HL-60 (cell line): ENCODE data around the gene ERC2.

Experiments used
- DNase-seq, 2 experiments: peaks; one replicate each; pipeline ENCODE4 v3.0.0-alpha.2; 2010 to 2020; ENCODE audit warnings: low read depth in 1 of 2, low spot score in 1 of 2
- H3K27ac ChIP-seq: fragments of 250-450 bp; sonication (Bioruptor Pico); replicated peaks from 2 replicates; pipeline ENCODE4 v1.5.1; 2020; ENCODE audit warnings: mild to moderate bottlenecking, moderate library complexity
- H3K27me3 ChIP-seq: fragments of 250-450 bp; sonication (Bioruptor Pico); 2 replicates; pipeline ENCODE4 v1.5.1; 2021; ENCODE audit warnings: mild to moderate bottlenecking, moderate library complexity; ENCODE audit not compliant: insufficient read depth, poor library complexity, severe bottlenecking
- H3K4me3 ChIP-seq: replicated peaks from 2 replicates; pipeline ENCODE4 v1.5.1; 2011; ENCODE audit warnings: mild to moderate bottlenecking, control low read depth, low read length; ENCODE audit not compliant: insufficient read depth
- CTCF ChIP-seq: IDR thresholded peaks from one replicate; pipeline ENCODE4 v1.5.1; 2011; ENCODE audit warnings: low read length, control low read depth, inconsistent platforms; ENCODE audit not compliant: insufficient read depth
- GABPA ChIP-seq: IDR thresholded peaks from 2 replicates; pipeline ENCODE4 v1.6.1; 2012; ENCODE audit warnings: low read depth
- POLR2AphosphoS5 ChIP-seq: IDR thresholded peaks from 2 replicates; pipeline ENCODE4 v1.6.1; 2012; ENCODE audit warnings: low read depth
- SPI1 ChIP-seq: IDR thresholded peaks from 2 replicates; pipeline ENCODE4 v1.6.1; 2012; ENCODE audit warnings: low read depth, mild to moderate bottlenecking, borderline replicate concordance
- TF ChIP-seq, protein P1 (sequence below): IDR thresholded peaks from 2 replicates; pipeline ENCODE4 v1.6.1; 2012; ENCODE audit warnings: low read depth; ENCODE audit not compliant: insufficient replicate concordance

The ERC2 gene

GRCh38 chr3:56302417-56302816, 165.8 kb downstream of the ERC2 start:
- H3K4me3 ChIP-seq = no peak overlapping the region
- DNase-seq = no peak
- H3K27ac ChIP-seq = no peak overlapping the region
- TF ChIP-seq POLR2AphosphoS5 (no peak), CTCF (no peak), SPI1 (no peak), GABPA (no peak)
- TF ChIP-seq, protein P1, sequence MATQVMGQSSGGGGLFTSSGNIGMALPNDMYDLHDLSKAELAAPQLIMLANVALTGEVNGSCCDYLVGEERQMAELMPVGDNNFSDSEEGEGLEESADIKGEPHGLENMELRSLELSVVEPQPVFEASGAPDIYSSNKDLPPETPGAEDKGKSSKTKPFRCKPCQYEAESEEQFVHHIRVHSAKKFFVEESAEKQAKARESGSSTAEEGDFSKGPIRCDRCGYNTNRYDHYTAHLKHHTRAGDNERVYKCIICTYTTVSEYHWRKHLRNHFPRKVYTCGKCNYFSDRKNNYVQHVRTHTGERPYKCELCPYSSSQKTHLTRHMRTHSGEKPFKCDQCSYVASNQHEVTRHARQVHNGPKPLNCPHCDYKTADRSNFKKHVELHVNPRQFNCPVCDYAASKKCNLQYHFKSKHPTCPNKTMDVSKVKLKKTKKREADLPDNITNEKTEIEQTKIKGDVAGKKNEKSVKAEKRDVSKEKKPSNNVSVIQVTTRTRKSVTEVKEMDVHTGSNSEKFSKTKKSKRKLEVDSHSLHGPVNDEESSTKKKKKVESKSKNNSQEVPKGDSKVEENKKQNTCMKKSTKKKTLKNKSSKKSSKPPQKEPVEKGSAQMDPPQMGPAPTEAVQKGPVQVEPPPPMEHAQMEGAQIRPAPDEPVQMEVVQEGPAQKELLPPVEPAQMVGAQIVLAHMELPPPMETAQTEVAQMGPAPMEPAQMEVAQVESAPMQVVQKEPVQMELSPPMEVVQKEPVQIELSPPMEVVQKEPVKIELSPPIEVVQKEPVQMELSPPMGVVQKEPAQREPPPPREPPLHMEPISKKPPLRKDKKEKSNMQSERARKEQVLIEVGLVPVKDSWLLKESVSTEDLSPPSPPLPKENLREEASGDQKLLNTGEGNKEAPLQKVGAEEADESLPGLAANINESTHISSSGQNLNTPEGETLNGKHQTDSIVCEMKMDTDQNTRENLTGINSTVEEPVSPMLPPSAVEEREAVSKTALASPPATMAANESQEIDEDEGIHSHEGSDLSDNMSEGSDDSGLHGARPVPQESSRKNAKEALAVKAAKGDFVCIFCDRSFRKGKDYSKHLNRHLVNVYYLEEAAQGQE = no peak
- no peaks in the 10 kb centered on the region for H3K27me3 ChIP-seq

DNA sequence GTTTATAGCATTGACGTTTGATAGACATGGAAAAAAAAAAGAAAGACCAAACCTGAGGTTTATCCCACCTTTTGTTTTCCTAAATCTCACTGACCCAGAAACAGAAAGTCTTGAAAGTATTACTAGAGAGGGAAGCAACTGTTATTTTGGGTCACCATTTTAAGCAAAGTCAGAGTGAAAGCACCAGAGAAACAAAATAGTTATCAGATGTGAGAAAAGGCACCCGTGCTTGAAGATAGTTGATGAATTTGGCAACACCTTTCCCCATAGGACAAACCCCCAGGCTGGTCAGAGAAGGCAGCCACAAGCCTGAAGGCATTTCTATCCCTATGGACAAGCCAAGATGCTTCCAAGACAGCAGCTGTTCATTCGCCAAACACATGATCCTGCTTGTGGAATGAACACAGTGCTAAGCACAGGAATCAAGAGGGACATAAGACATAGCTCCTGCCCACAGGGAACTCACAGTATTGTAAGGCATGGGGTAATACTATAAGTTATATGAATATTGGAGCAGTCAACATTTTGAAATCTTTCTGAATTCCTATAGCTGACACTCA, 170.9 kb downstream of the ERC2 start:
- no peak overlapping the region for H3K27ac ChIP-seq
- H3K4me3 ChIP-seq = no peak overlapping the region
- DNase-seq = no peak
- no peaks in the 10 kb centered on the region for H3K27me3 ChIP-seq
- TF ChIP-seq SPI1 (no peak), POLR2AphosphoS5 (no peak)
- TF ChIP-seq, protein P1 = no peak

GRCh38 chr3:56296361-56296760, 171.9 kb downstream of the ERC2 start:
- DNase-seq = no peak
- Histone ChIP-seq H3K27me3 (no peaks in the 10 kb centered on the region), H3K4me3 (no peak overlapping the region), H3K27ac (no peak overlapping the region)
- no peak for TF ChIP-seq GABPA

DNA sequence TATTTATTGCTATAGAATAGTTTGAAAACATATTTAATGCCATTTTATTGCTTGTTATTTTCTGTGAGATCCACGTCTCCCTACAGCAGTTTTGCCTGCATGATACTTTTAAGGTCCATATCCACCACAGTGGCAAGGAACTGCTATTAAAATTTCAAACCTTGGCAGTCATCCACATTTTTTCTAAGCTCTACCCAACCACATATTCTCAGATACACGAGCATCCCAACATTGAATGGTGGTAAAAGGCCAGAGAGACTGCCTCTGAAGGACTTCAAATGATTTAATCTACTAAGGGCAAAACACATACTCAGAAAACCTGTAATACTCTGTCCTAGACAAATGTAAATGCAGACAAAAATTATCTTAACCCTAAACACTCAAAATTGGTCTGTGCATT, 173.1 kb downstream of the ERC2 start:
- Histone ChIP-seq H3K27ac (no peak overlapping the region), H3K4me3 (no peak overlapping the region), H3K27me3 (no peaks in the 10 kb centered on the region)
- no peak for TF ChIP-seq SPI1
- TF ChIP-seq CTCF = no peak
- no peak for TF ChIP-seq POLR2AphosphoS5
- TF ChIP-seq, protein P1 = no peak
- TF ChIP-seq GABPA = no peak
- DNase-seq = no peak
